Adrenal gland (tissue), 5 donors: Measurements from ENCODE around the gene OGDH.

Experiments used
- POLR2A ChIP-seq, 2 donors: fragments of 450-650 bp; IDR thresholded peaks; one replicate each; pipeline ENCODE4 v1.6.1; 2017; ENCODE audit warnings: antibody characterized with exemption in 2 of 2, mild to moderate bottlenecking in 2 of 2, moderate library complexity in 1 of 2
- TF ChIP-seq, protein P1 (sequence below), 6 experiments: fragments of 450-650 bp in 4 of 6; fragments of 200-600 bp in 2 of 6; sonication (generic) in 1 of 6; IDR thresholded peaks; 1 replicate in 5 of 6; 2 replicates in 1 of 6; pipeline versions ENCODE4 v1.5.1 to v1.8.0; 2016 to 2021; ENCODE audit warnings: antibody characterized with exemption in 6 of 6, mild to moderate bottlenecking in 2 of 6, moderate library complexity in 1 of 6
- donor health status: DM: no; HTN: no; CAD: no.

DNA sequence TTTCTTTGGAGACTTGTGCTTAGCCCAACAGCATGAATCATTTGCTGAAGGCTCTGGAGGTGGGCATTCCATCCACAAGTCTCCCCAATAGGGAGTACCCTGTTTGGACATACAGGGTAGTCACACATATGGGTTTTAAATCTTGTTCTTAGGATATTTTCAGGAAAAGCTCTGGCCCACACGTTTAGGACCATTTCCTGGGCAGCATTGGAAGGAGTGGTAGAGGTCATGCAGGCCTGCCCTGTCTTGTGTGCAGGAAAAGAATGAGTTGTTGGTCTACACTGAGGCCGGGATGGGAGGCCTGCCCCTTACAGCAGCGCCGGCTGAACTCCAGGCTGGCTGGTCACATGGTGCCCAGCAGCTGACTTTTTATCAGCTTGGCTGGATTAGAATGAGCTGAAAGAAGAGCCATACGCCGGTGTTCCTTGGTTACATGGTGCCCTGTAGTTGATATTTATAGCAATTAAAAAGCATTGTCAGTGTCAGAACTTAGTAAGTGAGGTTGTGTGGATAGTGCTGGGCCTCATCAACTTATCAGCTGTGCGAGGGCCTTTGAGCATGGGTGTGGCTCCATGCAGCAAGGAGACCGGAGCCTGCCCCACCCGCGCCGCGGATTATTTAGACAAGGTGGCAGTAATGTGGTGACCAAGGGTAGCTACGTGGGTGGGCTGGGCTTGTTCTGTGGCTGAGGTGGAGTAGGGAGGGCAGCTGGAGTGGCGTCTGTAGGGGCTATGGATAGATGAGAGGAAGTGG is 28.6 kb downstream of the OGDH start:
- TF ChIP-seq, protein P1, sequence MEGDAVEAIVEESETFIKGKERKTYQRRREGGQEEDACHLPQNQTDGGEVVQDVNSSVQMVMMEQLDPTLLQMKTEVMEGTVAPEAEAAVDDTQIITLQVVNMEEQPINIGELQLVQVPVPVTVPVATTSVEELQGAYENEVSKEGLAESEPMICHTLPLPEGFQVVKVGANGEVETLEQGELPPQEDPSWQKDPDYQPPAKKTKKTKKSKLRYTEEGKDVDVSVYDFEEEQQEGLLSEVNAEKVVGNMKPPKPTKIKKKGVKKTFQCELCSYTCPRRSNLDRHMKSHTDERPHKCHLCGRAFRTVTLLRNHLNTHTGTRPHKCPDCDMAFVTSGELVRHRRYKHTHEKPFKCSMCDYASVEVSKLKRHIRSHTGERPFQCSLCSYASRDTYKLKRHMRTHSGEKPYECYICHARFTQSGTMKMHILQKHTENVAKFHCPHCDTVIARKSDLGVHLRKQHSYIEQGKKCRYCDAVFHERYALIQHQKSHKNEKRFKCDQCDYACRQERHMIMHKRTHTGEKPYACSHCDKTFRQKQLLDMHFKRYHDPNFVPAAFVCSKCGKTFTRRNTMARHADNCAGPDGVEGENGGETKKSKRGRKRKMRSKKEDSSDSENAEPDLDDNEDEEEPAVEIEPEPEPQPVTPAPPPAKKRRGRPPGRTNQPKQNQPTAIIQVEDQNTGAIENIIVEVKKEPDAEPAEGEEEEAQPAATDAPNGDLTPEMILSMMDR (IDR thresholded peaks at IDR 0.05): no peak
- TF ChIP-seq POLR2A (IDR thresholded peaks at IDR 0.05): no peak
